Retinal pigment epithelial cell (primary cell): ENCODE results near the gene PLCB4.

Experiments
- DNase-seq: peaks from one replicate; pipeline ENCODE4 v3.0.0-alpha.2; 2010; ENCODE audit warnings: low read depth
- H3K4me3 ChIP-seq: 2 replicates; pipeline ENCODE4 v1.5.1; 2011; ENCODE audit warnings: mild to moderate bottlenecking, low read length, control low read depth, moderate library complexity
- TF ChIP-seq, protein P1 (sequence below): conservative IDR thresholded peaks from 2 replicates; pipeline ENCODE4 v1.5.1; 2011; ENCODE audit warnings: low read depth, low read length, control low read depth, inconsistent platforms

PLCB4 gene

DNA sequence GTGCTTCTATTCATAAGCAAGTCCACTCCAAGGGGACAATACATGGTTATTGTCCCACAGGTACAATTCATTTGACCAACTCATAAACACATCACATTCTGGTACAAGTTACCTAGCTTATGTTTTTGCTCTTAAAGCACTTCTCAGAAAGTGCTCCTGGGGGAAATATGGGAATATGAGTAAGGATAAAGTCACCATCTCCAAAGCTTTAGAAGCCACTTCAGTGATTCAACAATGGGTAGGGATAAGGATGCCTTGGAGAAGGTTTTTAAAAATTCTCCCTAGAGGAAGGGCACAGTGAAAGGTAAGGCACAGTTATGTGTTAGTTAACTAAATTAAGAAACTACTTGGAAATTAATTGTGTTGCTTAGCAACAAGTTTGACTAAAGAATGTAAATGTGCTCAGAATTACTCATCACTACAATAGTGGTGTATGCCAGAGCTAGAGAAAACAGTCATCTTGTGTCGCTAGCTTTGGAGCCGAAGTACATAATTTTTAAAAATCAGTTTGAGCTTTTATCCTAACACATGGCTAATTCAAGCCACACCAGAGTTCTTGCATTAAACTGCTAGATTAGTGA lies 406.0 kb downstream of the PLCB4 start:
- TF ChIP-seq, protein P1, sequence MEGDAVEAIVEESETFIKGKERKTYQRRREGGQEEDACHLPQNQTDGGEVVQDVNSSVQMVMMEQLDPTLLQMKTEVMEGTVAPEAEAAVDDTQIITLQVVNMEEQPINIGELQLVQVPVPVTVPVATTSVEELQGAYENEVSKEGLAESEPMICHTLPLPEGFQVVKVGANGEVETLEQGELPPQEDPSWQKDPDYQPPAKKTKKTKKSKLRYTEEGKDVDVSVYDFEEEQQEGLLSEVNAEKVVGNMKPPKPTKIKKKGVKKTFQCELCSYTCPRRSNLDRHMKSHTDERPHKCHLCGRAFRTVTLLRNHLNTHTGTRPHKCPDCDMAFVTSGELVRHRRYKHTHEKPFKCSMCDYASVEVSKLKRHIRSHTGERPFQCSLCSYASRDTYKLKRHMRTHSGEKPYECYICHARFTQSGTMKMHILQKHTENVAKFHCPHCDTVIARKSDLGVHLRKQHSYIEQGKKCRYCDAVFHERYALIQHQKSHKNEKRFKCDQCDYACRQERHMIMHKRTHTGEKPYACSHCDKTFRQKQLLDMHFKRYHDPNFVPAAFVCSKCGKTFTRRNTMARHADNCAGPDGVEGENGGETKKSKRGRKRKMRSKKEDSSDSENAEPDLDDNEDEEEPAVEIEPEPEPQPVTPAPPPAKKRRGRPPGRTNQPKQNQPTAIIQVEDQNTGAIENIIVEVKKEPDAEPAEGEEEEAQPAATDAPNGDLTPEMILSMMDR = no peak
- DNase-seq = no peak
- no peak overlapping the region for H3K4me3 ChIP-seq

DNA sequence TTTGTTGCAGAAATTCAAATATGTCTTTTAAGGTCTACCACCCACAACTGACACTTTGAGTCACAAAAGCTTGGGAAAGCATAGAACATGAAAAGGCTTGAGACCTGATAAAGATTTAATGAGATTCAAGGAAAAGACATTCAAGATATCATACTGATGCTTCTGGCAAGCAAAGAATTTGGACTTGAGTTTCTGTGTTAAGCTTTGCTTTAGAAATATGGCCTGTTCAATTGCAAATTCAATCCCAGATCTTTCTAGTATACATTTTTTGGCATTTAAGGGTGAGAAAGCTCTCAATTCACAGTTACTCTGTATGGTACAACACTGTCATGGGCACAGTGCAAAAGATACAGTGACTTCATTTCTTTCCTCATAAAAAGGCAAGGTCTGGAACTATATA lies 406.6 kb downstream of the PLCB4 start:
- no peak overlapping the region for H3K4me3 ChIP-seq
- no peak for DNase-seq
- TF ChIP-seq, protein P1 = no peak

DNA sequence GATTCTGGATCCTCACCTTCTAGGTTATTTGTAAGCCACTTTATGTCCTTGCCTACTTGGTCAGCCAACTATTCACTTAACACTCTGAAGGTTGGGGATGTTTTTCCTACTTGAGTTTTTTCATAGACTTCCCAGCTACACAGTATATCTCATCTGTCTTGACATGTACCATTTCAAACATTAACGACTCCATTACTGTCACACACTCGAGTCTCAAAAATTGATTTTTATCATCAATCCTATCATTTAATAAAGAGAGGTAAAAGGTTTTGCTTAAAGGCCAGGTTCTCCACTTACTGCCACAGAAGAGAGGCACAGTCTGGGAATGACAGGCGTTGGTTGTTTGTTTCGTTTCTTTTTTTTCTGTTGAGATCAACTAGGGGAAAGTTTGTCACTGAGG lies 407.3 kb downstream of the PLCB4 start:
- TF ChIP-seq, protein P1 = no peak
- H3K4me3 ChIP-seq = no peak overlapping the region

DNA sequence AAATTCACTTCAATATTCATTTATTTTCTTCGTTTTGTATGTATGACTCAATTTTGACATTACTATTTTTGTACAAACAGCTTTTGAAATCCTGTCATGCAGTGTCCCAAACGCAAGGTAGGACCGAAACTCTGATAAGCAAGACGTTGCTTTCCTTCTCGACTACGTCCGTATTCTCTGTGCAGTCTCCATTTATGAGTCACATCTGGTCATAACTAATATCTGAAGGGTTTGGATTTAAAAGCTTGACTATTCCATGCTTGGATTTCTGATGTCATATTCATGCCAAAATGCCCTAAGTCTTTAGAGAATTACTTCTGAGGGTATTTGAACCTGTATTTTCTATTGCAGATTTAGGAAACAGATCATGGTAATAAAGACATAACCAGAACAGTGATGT lies 407.8 kb downstream of the PLCB4 start:
- TF ChIP-seq, protein P1 = no peak
- no peak overlapping the region for H3K4me3 ChIP-seq
- DNase-seq = no peak

More for the DNA sequence above, 407.3 kb downstream of the PLCB4 start:
- DNase-seq = no peak

GRCh38 chr20:9478771-9479170 lies 409.9 kb downstream of the PLCB4 start:
- no peak for DNase-seq
- H3K4me3 ChIP-seq = no peak overlapping the region
- TF ChIP-seq, protein P1 = no peak

DNA sequence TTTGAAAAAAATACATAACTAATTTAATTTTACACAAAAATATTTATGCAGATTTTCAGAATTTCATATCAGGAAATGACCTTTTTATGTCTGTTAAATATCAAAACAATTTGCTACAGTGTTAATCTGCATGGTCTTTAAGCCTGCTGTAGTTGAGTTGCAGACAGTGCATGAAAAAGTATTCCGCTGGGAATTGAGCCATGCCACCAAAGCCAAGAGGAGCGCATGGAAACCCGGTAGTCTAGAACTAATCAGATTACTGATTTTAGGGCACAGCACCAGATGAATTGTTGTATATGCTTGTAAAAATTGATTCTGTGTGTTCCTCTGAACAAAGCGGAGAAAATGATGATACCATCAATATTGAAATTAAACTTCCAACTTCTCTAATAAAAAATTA lies 411.2 kb downstream of the PLCB4 start:
- TF ChIP-seq, protein P1 = no peak
- no peak overlapping the region for H3K4me3 ChIP-seq

GRCh38 chr20:9482180-9482579 lies 413.3 kb downstream of the PLCB4 start:
- no peak for DNase-seq
- no peak overlapping the region for H3K4me3 ChIP-seq

More for the DNA sequence above, 411.2 kb downstream of the PLCB4 start:
- no peak for DNase-seq

More at GRCh38 chr20:9482180-9482579, 413.3 kb downstream of the PLCB4 start:
- TF ChIP-seq, protein P1 = no peak
